Neural cell (in vitro differentiated cells): ENCODE measurements around the gene SREK1IP1.

Source experiments
- CTCF ChIP-seq: fragments of 450-650 bp; IDR thresholded peaks from 2 replicates; pipeline ENCODE4 v1.5.1; 2014; ENCODE audit warnings: antibody characterized with exemption, mild to moderate bottlenecking, moderate library complexity; ENCODE audit not compliant: poor library complexity, severe bottlenecking
- EP300 ChIP-seq: fragments of 450-650 bp; conservative IDR thresholded peaks from 2 replicates; pipeline ENCODE4 v1.6.1; 2014; ENCODE audit warnings: antibody characterized with exemption, mild to moderate bottlenecking, moderate library complexity; ENCODE audit not compliant: poor library complexity, severe bottlenecking
- EZH2 ChIP-seq: fragments of 200-600, 300-800 bp; shearing (Covaris generic), sonication (generic); IDR thresholded peaks from 2 replicates; pipeline ENCODE4 v1.6.1; 2014; ENCODE audit warnings: antibody characterized with exemption, low read length, borderline replicate concordance, mild to moderate bottlenecking; ENCODE audit not compliant: insufficient read depth, poor library complexity, severe bottlenecking
- POLR2AphosphoS5 ChIP-seq: IDR thresholded peaks from 2 replicates; pipeline ENCODE4 v1.6.1; 2012
- REST ChIP-seq: IDR thresholded peaks from 2 replicates; pipeline ENCODE4 v1.6.1; 2012; ENCODE audit warnings: borderline replicate concordance

GRCh38 chr5:64744914-64745313 is 23.6 kb downstream of the SREK1IP1 start:
- TF ChIP-seq EZH2 (no peak), CTCF (no peak), EP300 (no peak), REST (no peak), POLR2AphosphoS5 (no peak)
